GM04504 (cell line): ENCODE measurements around the gene ARIH1.
A peak's percentile ranks its signal among the peaks of the same experiment; 100 is the strongest.

Experiments
- DNase-seq: peaks from one replicate; pipeline ENCODE4 v3.0.0-alpha.2; 2012; ENCODE audit warnings: low read depth

ARIH1 gene

DNA sequence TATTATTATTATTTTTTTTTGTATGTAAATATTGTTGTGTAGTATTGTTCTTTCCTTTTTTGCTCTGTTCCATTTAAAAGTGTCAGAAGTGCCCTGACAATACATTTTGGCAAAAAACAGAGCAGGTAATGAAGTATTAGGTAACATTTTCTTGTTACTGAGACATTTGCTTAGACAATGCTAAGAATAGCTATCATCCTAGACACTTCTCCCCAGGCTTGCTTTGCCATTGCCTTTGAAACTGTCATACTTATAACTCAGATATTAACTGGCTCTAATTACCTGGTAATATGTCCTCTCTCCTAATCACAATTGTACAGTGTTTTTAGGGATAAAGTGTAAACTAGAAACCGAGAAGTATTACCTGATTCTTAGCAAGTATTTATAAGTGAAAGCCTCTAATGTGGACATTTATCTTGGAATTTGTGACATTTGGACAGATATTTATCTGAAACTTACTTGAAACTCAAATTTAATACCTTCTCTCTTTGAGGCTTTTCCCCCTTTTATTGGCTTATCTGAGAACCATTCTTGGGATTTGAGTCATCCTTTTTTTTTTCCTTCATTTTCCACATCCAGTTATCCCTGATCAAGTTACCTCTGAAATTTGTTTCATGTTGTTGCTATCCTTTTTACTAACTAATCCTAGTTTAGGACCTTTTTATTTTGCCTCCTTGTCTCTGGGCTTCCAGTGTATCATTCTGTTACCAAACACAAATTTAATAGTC lies 13.1 kb downstream of the ARIH1 start:
- DNase-seq: no peak

DNA sequence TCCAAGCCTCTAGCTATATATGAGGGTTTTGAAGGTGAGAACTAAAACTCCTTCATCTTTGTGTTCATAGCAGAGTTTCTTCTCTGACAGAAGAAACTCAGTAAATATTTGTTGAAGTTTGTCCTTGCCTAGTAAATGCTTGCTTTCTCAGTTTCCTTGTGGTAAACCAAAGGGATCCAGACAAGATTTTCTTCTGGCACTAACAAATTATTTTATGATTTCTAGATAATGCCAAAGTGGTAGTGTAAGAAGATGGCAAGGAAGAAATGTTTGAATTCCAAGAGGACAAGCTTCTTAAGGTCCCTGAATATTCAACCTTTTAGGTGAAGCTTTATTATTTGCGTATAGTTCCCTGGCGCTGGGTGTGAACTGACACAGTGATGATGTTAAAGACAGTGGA lies 14.4 kb downstream of the ARIH1 start:
- no peak for DNase-seq

DNA sequence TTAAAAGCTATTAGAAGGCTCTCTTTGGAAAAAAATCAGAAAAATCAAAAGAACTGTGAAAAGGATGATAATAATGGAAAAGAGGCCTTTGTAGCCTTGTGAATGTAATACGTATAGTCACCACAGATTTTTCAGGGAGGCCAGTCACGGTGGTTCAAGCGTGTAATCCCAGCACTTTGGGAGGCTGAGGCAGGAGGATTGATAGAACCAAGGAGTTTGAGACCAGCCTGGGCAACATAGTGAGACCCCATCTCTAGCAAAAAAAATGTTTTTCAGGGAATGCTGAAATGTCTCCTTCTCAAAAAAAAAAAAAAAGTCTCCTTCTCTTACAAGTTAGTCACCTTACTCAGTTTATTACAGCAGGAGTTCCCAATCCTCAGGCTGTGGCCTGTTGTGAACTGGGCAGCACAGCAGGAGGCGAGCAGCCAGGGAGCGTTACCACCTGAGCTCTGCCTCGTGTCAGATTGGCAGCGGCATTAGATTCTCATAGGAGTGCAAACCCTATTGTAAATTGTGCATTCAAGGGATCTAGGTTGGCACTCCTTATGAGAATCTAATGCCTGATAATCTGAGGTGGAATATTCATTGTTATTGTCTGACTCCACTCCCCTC lies 15.9 kb downstream of the ARIH1 start:
- DNase-seq: no peak

DNA sequence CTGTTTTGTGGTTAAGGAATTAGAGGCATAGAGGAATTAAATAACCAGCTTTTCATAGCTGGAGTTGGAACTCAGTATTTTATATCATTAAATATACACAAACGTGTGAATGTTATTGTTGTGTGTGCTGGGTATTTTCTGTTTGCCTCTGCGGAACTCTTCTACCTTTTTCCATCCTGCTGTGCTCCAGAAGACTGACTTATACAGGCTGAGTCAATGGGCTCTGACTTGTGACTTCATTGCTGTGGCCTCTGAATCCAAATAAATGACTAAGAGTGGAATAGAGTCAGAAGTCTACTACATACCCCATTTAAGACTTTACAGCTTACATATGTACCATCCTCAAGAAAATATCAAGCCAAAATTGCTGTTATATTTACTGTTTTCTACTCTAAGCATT lies 17.6 kb downstream of the ARIH1 start:
- DNase-seq: peak; percentile 32

DNA sequence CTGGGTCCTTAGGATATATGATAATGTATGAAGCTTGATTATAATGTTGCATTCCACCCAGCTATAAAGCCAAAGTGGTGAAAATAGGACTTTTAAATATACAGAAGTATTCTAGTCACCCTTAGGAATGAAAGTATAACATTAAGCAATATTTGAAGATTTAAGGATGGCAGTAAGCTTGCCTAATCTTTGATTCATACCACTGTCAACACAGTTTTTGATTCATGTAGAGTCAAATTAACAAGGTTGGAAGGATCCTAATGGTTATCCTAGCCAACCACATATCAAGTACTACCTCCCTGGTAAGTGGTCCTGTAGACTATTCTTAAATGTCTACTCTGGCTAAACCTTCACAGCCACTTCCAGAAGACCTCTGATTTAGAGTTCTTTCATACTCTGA lies 18.6 kb downstream of the ARIH1 start:
- DNase-seq: peak; percentile 3

DNA sequence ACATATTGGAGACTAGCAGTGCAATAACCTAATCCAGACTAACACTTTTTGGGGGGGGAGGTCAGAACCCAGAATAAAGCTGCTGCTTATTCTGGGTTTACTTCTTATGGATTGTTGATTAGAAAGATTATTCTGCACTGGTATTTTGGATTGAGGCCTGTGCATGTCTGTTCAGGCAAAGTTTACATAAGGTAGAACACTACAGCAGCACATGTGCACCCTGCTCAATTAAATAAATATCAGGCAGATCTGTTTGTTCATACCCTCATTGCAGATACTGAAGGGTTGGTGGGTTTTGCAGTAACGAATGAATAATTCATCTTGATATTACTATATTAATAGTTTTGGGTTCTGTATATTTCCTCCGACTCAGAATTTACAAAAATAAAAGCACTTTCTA lies 19.1 kb downstream of the ARIH1 start:
- DNase-seq: no peak

DNA sequence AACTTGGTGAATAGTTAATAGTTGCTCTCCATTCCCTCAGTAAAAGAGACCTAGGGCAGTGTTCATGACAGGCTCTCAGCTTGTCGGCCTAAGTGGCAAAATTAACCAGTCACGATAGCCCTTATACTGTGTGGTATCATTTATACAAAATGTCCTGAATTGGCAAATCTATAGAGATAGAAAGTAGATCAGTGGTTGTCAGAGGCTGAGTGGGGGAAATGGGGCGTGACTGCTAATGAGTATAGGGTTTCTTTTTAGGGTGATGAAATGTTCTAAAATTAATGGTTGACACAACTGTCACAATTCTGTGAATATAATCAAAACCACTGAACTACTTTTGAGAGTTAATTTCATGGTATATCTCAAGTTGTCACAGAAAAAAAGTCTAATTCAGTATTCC lies 20.9 kb downstream of the ARIH1 start:
- no peak for DNase-seq

DNA sequence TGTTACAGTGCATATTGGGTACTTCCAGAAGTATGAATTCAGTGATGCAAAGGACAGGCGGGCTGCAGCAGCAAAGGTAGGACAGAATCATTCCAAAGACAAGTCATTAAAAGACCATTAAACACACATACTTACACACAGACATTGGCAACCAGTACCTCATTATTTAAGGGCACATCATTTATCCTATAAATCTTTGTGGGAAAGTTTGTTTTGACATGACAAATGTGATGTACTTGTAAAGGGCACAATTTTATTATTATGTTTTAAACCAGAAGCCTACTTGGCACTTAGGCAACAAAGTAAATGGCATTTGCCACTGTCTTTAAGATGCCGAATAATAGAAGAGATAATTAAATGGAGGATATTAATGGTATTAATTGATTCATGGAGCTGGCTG lies 22.7 kb downstream of the ARIH1 start:
- no peak for DNase-seq

DNA sequence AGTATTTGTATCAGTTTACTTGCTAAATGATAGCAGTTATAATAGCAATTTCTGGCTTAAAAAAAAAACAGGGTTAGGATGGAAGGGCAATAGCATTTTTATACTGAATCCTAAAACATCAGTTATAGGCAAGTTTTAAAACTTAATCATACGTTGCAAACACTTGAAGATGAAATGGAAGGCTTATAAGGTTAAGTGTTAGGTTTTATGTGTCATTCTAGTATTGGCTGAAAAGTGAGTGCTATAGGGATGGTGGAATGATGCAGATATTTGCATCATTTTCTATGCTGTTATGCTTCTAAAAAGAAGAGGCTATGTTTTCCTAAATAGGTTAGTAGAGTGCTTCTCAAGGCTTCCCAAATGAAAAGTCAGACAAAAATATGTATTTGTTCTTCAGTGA lies 23.3 kb downstream of the ARIH1 start:
- no peak for DNase-seq

DNA sequence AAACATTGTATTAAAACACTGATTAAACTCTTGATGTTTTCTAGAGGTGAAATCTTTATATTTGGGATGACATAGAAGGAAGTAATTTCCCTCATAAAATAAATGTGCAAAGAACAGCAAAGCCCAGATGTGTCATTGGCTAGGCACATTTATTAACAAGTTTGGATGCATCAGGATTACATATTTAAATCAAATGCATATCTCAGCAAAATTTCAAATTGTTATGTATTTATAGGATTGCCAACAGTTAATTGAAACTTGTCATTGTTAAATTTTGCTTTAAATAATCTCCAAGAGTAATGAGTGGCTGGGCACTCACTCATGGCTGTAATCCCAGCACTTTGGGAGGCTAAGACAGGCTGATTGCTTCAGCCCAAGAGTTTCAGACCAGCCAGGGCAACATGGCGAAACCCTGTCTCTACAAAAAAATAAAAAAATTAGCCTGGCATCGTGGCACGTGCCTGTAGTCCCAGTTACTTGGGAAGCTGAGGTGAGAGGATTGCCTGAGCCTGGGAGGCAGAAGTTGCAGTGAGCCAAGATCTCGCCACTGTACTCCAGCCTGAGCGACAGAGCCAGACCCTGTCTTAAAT lies 28.2 kb downstream of the ARIH1 start:
- DNase-seq: no peak

DNA sequence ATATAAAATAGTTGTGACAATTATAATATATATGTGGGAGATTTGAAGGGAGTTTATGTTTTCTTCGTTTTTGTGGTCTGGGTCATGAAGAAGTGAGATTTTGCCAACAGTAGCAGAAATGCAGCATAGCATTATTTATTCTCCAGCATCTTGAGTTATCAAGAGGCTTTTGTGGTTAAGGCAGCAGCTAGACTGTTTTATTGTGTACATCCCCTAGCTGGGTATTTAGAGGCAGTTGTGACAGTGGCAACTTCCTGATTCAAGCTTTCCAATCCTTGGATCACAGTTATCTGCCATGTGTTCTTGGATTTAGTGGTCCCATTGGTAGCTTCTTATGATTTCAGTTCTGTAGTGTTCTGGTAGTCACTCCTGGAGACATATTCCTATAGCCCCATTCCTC lies 29.0 kb downstream of the ARIH1 start:
- no peak for DNase-seq

DNA sequence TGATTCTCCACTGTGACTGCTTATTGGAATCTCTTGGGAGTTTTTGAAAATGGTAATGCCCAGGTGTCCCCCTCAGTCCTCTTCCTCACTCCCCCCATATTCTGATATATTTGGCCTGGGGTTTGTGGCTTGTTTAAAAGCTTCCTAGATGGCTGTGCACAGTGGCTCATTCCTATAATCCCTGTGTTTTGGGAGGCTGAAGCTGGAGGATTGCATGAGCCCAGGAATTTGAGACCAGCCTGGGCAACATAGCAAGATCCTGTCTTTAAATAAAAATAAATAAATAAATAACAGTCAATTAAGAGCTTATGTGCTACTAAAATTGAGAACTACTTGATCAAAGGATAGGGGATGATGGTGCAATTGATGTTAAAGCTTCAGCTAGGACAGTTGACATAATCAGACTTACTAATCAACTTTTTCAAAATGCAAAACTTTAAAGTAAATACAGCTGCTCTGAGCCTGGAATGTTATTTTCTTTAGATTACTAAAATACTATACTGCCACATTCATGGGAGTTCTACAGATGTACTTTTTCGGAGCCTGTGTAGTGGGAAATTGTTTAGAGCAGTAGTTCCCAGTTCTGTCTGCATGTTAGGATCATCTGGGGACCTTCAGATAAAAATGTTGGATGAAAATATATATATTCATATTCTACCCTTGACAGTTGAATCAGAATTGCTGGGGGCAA lies 33.4 kb downstream of the ARIH1 start:
- no peak for DNase-seq

DNA sequence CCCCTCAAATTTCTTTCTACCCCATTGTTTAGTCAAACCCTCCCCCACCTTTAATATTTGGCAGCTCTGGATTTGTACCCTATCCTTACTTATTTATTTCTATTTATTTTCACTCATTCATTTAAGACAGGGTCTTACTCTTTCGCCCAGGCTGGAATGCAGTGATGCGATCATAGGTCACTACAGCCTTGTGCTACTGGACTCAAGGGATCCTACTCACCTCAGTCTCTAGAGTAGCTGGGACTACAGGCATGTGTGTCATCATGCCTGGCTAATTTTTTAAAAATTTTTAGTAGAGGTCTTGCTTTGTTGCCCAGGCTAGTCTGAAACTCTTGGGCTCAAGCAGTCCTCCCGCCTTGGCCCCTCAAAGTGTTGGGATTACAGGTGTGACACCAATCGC lies 35.4 kb downstream of the ARIH1 start:
- DNase-seq: no peak

DNA sequence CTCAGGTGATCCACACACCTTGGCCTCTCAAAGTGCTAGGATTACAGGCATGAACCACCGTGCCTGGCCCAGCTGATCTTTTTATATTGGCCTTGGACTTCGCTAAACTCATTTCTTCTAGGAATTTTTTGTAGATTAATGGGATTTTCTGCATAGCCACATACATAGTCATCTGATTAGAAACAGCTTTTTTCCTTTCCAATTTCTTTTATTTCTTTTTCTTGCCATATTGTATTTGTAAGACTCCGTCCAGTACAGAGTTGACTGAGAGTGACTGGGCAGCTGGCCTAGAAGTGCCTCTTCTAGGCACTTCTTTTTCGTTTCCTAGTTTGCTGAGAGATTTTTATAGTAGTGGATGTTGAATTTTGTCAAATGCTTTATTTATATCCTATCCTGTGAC lies 37.4 kb downstream of the ARIH1 start:
- no peak for DNase-seq

DNA sequence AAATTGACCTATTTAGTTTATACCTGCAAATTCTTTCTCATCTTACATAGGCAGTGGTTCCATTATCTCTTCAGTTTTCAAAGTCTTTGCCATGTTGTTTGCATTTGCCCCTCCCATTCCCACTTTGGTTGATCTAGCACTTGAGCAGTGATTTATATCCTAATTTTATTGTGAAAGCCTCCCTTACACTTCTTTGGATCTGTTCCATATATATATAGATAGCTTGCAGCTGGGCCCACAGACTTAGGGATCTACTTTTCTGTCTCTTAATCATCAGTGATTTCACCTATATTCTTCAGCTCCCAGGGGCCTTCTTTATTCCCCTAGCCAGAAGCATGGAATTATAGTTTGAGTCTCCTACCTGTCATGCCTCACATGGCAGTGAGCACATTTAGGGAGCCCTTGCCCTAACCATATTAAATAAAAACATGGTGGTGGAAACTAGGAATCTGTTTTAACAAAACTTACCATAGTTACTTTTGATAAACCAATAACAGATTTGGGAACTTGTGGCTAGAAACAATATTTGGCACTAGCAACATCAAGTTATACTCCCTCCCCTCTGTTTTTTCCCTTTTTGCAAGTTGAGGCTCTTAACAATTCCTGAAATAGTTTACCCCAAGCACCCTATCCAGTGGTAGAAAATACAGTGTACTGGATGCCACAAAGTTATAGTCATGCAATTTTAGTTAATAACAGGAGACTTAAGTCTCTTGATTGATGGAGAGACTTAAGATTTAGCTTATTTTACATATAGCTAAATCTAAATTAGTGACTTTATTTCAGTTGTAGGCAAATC lies 41.7 kb downstream of the ARIH1 start:
- DNase-seq: no peak

DNA sequence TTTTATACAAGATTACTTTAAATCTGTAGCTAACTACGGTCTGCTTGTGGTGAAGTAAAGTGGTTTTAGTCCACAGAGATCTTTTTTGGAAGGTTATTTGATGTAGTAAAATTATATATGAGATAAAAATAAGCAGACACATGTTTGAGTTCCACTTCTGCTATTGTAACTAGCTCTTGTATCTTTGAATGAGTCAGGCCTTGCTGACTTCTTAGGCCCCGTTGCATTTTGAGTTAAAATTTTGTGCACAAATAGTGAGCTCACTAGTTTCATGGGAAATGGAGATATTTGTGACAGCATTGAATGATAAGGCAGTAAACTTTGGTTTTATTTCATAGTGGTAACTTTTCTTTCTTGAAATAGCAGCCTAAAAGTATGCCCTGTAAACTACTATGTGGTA lies 42.6 kb downstream of the ARIH1 start:
- no peak for DNase-seq

DNA sequence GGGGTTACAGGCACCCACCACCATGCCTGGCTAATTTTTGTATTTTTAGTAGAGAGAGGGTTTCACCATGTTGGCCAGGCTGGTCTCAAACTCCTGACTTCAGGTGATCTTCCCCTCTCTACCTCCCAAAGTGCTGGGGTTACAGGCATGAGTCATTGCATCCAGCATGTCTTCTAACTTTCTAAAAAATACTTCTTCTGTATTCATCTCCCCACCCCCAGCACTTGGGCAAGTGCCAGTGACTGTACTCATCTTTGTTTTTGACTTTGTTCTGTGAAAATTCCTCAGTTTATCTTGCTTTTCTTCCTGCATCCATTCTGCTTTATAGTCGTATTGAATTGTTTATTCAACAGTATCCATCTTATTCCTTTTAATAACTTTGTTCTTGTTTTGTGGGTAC lies 47.6 kb downstream of the ARIH1 start:
- DNase-seq: no peak

DNA sequence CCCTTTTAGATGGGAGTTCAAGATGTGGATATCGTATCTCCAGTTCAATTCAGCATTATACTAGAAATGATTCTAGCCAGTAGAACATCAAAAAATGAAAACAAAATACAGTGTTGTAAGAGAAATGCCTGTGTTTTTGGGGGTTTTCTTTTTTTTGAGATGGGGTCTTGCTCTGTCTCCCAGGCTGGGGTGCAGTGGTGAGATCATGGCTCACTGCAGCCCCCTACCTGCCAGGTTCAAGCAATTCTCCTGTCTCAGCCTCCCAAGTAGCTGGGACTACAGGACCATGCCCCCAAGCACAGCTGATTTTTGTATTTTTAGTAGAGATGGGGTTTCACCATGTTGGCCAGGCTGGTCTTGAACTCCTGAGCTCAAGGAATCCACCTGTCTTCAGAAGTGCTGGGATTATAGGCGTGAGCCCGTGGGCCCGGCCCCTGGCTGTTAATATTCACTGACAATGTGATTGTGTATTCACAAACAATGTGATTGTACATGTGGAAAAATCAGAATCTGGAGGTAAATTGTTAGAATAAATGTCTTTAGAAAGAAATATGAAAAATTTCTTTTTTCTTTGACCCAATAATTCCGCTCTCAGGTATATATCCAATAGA lies 59.0 kb downstream of the ARIH1 start:
- DNase-seq: no peak

DNA sequence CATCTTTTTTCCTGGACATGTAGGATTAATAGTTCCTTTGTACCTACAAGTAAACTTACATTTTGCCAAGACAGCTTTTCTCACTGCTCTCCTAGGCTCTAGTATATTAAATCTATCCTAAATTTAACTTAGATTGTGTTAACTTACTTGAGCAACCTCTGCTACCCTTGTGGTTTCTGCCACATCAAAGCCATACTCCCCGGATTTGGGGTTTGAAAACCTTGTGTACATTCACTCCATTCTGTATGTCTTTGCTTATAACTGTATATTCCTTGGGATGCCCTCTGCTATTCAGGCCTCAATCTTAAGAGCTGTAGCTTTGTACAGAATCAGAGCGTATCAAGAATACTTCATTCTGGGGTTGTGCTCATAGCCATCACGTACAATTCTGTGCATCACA lies 60.4 kb downstream of the ARIH1 start:
- DNase-seq: no peak

DNA sequence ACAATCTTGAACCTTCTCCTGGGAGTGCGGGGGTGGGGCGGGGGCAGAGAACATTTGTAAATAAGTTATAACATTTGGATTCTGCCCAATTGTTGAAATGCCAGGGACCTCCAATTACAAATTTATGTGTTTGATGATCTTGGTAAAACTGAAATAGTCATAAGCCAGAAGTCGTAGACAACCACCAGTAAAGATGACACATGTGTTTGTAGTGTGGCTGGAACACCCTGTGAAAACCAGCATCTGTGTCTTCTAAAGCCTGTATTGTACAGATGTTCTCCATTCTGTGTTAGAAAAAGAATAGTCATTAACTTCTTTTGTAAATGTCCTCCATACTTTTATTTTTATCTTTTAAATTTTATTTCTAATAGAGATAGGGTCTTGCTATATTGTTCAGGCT lies 61.8 kb downstream of the ARIH1 start:
- DNase-seq: no peak

DNA sequence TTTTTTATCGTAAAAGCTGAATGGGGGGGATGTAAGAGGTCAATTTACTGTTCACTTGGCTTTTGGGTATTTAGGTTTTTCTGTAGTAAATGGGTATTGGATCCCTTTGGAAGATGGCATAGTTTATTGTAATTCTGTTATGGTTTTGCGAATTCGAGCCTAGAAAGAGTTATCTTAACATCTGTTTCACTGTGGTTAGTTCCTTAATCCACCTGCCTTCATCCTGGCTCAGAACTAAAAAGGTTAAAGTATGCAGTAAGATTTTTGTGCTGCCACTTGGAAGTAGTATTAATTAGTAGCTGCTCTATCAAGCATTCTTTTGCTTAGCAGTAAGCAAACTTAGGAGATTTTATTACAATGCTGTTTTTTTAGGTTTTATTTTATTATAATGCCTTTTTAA lies 62.4 kb downstream of the ARIH1 start:
- DNase-seq: no peak

DNA sequence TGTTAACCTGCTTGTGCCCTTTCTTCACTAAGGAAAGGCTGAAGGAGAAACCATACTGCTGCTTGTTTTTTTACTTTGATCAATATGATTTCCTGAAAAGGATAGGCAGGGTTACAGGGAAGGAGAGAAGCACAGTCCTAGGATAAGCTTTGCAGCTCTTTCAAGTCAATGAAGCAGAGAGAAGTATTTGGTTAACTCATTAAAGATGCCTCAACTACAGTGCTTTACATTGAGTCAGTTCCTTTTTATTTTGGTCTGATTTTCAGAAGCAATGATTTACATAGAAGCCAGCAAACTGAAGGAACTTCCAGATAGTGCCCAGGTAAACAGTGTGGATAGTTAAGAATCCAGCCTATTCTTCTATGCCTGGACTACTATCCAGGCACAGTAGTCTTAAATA lies 64.8 kb downstream of the ARIH1 start:
- no peak for DNase-seq
